Activated naive CD4-positive, alpha-beta T cell treated with anti-CD3 and anti-CD28 coated beads for 36 hours (primary cell): Measurements from ENCODE around the gene THSD4. TPM values are rescaled to one million over a fixed set of nuclear protein-coding genes. Genes with fewer than 3 reads are reported as not detected.

Experiments
- CTCF ChIA-PET: fragments of 350-600 bp; sonication (Branson Sonifier 250); formaldehyde crosslinking; loops from one replicate; lab custom pipeline; 2021; ENCODE audit warnings: antibody characterized with exemption; lab: Charles Lee
- DNase-seq: peaks from one replicate; pipeline ENCODE4 v3.0.0-alpha.2; 2020
- H3K27ac Mint-ChIP-seq: one replicate; pipeline ENCODE4 v1.8.0; 2021; ENCODE audit warnings: mild to moderate bottlenecking, mixed read lengths
- H3K27me3 Mint-ChIP-seq: one replicate; pipeline ENCODE4 v1.8.0; 2021; ENCODE audit warnings: low read depth, mixed read lengths
- H3K36me3 Mint-ChIP-seq: one replicate; pipeline ENCODE4 v1.8.0; 2021; ENCODE audit warnings: low read depth, mixed read lengths
- H3K4me1 Mint-ChIP-seq: one replicate; pipeline ENCODE4 v1.8.0; 2021; ENCODE audit warnings: low read depth, mixed read lengths
- H3K4me3 Mint-ChIP-seq: one replicate; pipeline ENCODE4 v1.8.0; 2021; ENCODE audit warnings: mild to moderate bottlenecking, moderate library complexity, mixed read lengths
- H3K9me3 Mint-ChIP-seq: one replicate; pipeline ENCODE4 v1.8.0; 2021; ENCODE audit warnings: mixed read lengths
- intact Hi-C: fragments of 100-400 bp; cut with micrococcal nuclease; formaldehyde crosslinking; loops from one replicate; pipeline ENCODE4 v1.15.1; 2023
- total RNA-seq, 2 experiments: library from RNA; stranded (reverse); gene quantifications; one replicate each; pipeline ENCODE4 v1.2.3, GENCODE V29; 2021

THSD4 gene
- total RNA-seq, 2 experiments from 2014 or later, result not detected

DNA sequence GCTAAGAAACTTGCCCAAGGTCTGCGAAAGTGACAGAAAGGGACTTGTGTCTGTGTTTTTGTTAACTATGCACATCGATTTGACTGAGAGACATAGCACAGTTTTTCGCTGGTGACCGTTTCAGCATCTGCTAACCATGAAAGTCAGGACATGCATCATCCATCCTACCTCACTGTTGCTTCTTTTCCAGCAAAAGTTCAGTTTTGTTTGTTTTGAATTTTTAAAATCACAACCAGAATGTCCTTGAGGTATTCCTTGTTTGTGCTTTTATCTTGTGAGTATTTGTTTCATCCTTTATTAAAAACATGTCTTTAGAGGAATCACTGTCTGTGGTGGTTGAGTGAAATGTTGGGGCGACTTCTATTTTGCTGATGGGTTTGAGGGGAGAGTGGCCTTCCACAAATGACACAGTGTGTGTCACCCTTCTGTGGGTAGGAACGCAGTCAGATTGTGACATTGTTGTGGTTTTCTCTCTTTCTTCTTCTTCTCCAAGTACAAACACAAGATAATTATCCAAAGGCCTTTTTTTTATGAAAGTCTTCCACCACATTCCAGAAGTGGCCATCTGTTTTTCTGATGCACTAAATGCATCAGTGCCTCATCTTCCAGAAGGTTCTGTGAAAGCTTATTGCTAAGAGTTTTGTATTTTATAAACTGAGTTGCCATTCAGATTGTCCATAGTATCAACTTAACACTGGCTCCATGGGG is 480.7 kb downstream of the THSD4 start:
- Mint-ChIP-seq H3K9me3 (no peaks in the 10 kb centered on the region), H3K27ac (no peak overlapping the region), H3K4me3 (no peak overlapping the region), H3K36me3 (no peaks in the 10 kb centered on the region), H3K27me3 (no peaks in the 10 kb centered on the region), H3K4me1 (no peaks in the 10 kb centered on the region)
- CTCF ChIA-PET, result no interaction called here
- DNase-seq, result no peak
- intact Hi-C loops, result no loop called here

DNA sequence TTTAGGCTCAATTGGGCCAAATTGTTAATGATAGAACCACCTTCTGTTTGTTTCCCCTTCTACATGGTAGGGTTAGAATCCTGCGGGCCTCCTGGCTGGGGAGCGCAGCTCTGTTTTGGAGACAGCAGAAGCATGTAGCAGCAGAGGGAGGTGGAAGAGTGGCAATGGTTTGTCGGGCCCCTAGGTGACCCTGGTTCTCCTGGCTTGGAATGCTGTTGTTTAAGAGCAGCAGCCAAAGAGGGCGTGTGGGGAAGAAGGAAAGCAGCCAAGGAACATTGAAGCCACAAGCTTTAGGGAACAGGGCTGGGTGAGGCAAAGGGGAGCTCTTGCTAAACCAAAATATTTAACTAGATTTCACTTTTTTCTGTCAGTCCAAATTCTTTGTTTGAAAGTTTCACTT is 481.4 kb downstream of the THSD4 start:
- no peak overlapping the region for H3K4me3 Mint-ChIP-seq
- no peak overlapping the region for H3K27ac Mint-ChIP-seq
- DNase-seq, result no peak
- CTCF ChIA-PET, result no interaction called here
- intact Hi-C loops, result no loop called here
- no peaks in the 10 kb centered on the region for H3K36me3 Mint-ChIP-seq
- no peaks in the 10 kb centered on the region for H3K9me3 Mint-ChIP-seq
- no peaks in the 10 kb centered on the region for H3K27me3 Mint-ChIP-seq
- no peaks in the 10 kb centered on the region for H3K4me1 Mint-ChIP-seq

DNA sequence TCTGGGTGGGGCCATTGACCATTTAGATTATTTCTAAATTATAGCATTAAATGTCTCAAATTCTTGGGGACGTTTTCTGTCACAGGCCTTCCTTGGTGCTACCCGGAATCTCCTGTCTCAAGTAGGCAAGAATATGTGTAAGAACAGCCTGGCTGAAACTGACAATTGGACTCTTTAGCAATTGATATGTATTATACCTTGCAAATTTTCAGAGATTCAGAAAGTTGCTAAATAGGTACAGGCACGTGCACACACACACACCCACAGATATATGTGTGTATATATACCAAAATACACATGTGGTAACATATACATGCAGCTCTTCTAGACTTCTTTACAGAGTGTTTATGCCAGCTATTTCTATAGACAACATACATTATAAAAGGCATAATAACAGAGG is 481.9 kb downstream of the THSD4 start:
- peaks cover 2% of the 10 kb centered on the region for H3K27me3 Mint-ChIP-seq
- no peak overlapping the region for H3K27ac Mint-ChIP-seq
- no peak for DNase-seq
- H3K36me3 Mint-ChIP-seq, result no peaks in the 10 kb centered on the region
- intact Hi-C loops, result no loop called here
- H3K4me3 Mint-ChIP-seq, result no peak overlapping the region
- no peaks in the 10 kb centered on the region for H3K9me3 Mint-ChIP-seq
- no peaks in the 10 kb centered on the region for H3K4me1 Mint-ChIP-seq
- CTCF ChIA-PET, result no interaction called here

DNA sequence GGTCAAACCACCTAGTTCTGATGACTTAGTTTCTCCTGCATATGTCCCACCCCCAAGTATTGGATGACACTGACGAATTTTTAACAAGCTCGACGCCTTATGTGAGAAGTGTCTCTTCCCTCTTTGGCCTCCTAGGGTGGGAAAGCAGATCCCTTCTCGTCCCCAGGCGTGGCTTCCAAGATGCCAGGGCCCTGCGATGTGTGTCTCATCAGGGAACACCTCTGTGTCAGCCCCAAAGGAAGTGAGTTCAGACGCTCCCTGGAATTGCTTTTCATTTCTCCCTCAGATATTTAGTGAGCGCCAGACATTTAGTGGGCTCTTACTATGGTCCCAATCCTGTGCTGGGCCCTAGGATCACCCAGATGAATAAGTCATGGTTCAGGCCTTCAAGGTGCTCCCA is 482.4 kb downstream of the THSD4 start:
- no peaks in the 10 kb centered on the region for H3K9me3 Mint-ChIP-seq
- DNase-seq, result no peak
- H3K4me1 Mint-ChIP-seq, result no peaks in the 10 kb centered on the region
- H3K27me3 Mint-ChIP-seq, result peaks cover 2% of the 10 kb centered on the region
- CTCF ChIA-PET, result no interaction called here
- no peak overlapping the region for H3K4me3 Mint-ChIP-seq
- intact Hi-C loops, result no loop called here
- no peak overlapping the region for H3K27ac Mint-ChIP-seq
- H3K36me3 Mint-ChIP-seq, result no peaks in the 10 kb centered on the region

DNA sequence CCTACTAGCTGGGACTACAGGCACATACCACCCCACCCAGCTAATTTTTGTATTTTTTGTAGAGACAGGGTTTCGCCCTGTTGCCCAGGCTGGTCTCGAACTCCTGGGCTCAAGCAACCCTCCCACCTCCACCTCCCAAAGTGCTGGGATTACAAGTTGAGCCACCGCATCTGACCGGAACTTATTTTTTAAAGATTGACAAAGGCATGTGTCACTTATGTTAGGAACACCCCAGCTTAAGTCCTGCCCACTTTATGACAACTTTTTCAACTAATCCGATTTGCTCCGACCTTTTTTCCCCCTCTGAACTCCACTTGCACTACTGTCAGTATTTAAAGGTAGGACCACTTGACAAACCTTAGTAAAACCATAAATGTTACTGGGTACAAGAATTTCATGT is 483.5 kb downstream of the THSD4 start:
- Mint-ChIP-seq H3K4me3 (no peak overlapping the region), H3K36me3 (no peaks in the 10 kb centered on the region), H3K27me3 (peaks cover 2% of the 10 kb centered on the region), H3K9me3 (no peaks in the 10 kb centered on the region), H3K4me1 (no peaks in the 10 kb centered on the region), H3K27ac (no peak overlapping the region)
- intact Hi-C loops, result no loop called here
- no peak for DNase-seq
- CTCF ChIA-PET, result interaction anchor here (0.7 kb wide), 1 partner anchor 265 kb away, joined by 4 read pairs; no protein-coding TSS in a partner anchor

DNA sequence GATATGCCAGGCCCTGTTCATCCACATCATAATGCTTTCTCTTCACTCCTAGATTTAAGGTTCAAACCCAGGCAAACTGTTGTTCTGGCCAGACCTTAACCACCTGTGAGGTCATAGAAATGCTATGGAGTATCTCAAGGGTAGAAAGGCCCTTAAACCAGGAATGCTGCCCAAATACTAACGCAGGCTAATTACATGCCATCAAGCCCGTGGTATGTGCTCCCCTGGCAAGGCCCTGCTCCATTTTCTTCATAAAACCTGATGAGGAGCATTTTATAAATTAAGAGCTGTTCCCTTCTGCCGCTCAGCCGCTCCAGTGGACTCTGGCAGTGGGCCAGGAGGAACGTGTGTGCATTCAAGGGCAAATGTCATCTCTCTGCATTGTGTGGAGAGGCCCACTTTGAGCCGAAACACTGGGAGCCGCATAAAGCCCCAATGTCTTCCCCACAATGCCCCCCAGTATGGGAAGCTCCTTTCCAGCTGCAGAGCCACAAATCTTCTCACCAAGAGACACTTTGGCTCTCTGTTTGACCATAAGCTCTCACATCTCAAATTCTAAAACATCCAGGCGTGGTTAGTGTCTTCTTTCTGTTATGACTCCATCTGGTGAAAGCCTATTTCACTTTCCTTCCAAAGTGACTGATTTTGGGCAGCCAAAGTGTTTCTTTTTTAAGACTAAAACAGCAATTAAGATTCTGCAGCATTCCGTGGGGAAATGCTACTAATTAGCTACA is 484.3 kb downstream of the THSD4 start:
- no peak overlapping the region for H3K4me3 Mint-ChIP-seq
- no peak for DNase-seq
- intact Hi-C loops, result no loop called here
- peaks cover 3% of the 10 kb centered on the region for H3K9me3 Mint-ChIP-seq
- no peaks in the 10 kb centered on the region for H3K36me3 Mint-ChIP-seq
- CTCF ChIA-PET, result no interaction called here
- H3K27me3 Mint-ChIP-seq, result peaks cover 2% of the 10 kb centered on the region
- no peak overlapping the region for H3K27ac Mint-ChIP-seq
- no peaks in the 10 kb centered on the region for H3K4me1 Mint-ChIP-seq

DNA sequence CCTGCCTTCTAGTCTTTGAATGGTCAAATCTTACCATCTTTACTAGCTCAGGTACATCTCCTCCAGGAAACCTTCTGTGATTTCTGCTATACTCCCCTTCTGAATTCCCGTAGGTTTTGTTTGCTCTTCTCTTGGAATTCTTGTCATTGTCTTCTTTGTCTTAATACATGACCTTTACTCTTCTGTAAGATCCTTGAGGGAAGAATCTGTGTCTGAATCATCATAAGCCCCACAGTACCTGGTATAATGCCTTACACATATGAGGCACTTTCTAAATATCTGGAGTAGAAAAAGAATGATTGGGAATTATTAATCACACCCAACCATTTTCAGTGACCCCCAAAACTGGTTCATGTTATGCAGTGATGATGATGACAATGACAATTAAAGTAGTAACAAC is 485.0 kb downstream of the THSD4 start:
- H3K36me3 Mint-ChIP-seq, result no peaks in the 10 kb centered on the region
- H3K27ac Mint-ChIP-seq, result no peak overlapping the region
- DNase-seq, result no peak
- no peak overlapping the region for H3K4me3 Mint-ChIP-seq
- intact Hi-C loops, result no loop called here
- peaks cover 2% of the 10 kb centered on the region for H3K27me3 Mint-ChIP-seq
- peaks cover 6% of the 10 kb centered on the region for H3K9me3 Mint-ChIP-seq
- CTCF ChIA-PET, result no interaction called here
- H3K4me1 Mint-ChIP-seq, result no peaks in the 10 kb centered on the region

DNA sequence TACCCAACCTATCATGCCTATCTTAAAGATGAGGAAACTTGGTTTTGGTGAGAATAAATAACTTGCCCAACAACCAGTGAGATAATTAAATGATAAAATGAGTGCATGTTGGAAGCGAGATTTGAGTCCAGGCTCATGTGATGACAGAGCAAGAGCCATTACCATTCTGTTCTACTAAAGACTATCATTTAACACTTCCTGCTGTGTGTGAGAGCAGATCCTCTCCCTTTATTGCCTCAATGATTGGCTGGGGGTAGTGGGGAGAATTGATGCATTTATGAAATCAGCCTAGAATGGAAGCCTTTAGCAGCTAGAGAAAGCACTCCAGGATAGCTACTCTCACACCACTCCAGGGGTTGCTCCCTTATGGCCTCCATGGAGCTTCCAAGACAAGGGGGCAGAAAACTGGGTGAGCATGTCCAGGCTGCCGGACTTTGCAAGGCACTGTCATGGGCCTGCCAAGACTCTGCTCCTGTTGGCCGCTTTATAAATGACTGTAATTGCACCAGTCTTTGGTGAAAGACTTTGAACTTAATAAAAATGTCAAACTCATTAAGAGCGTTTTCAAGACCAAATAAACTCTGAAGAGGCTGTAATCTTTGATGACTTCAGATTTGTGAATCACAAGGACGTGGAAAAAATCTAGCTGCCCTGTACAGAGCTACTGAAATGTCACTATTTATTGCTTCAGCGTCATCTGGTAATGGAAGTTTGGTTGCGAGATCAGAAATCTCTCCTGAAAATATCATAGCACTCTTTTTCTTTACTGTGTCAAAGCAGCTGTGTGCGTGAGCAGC is 486.0 kb downstream of the THSD4 start:
- H3K4me3 Mint-ChIP-seq, result no peak overlapping the region

DNA sequence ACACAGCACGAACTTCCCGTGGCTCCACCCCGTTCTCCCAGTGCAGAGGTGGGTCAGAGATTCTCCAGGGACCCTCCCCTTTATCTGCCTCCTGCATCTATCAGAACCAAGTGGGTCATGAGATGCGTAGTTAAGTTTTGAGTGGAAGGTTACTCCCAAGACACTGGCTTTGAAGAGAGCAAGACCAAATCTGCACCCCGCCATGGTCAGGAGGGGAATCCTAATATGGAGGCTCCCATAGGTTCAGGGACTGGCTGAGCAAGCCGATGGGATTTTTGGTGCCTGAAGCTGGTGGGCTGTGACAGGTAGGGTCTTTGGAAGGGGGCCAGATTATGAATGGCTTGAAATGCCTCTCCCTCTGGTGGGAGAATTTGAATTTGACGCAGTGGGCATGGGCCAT is 488.1 kb downstream of the THSD4 start:
- Mint-ChIP-seq H3K9me3 (peaks cover 6% of the 10 kb centered on the region), H3K4me3 (no peak overlapping the region), H3K4me1 (no peaks in the 10 kb centered on the region), H3K36me3 (no peaks in the 10 kb centered on the region), H3K27ac (no peak overlapping the region), H3K27me3 (peaks cover 8% of the 10 kb centered on the region)
- intact Hi-C loops, result no loop called here
- DNase-seq, result no peak
- CTCF ChIA-PET, result no interaction called here

More for the DNA sequence above, 486.0 kb downstream of the THSD4 start:
- intact Hi-C loops, result no loop called here
- CTCF ChIA-PET, result interaction anchor here (0.6 kb wide), 1 partner anchor 180 kb away, joined by 3 read pairs; no protein-coding TSS in a partner anchor
- DNase-seq, result no peak
- H3K27ac Mint-ChIP-seq, result no peak overlapping the region
- H3K4me1 Mint-ChIP-seq, result no peaks in the 10 kb centered on the region
- no peaks in the 10 kb centered on the region for H3K36me3 Mint-ChIP-seq
- H3K9me3 Mint-ChIP-seq, result peaks cover 6% of the 10 kb centered on the region
- peaks cover 2% of the 10 kb centered on the region for H3K27me3 Mint-ChIP-seq

DNA sequence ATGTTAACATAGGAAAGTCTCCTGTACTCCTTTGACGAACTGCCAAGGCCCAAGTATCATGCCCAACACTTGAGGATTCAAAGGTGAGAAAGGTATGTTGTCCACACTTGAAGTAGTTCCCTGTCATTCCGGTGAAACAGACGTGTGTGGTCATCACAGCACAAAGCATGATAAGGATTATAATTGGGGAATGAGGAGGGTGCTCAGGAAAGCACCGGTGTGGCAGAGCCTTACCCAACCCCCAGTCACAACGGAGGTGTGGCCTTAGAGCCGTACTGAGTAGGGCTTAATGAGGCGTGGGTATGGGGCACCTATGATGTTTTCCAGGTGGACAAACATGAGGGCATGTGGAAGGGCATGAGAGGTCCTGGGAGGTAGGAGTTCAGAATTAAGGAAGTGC is 492.1 kb downstream of the THSD4 start:
- no peak overlapping the region for H3K4me3 Mint-ChIP-seq
- CTCF ChIA-PET, result no interaction called here
- H3K27ac Mint-ChIP-seq, result no peak overlapping the region
- DNase-seq, result no peak
- H3K27me3 Mint-ChIP-seq, result peaks cover 14% of the 10 kb centered on the region
- no peaks in the 10 kb centered on the region for H3K36me3 Mint-ChIP-seq
- H3K9me3 Mint-ChIP-seq, result peaks cover 6% of the 10 kb centered on the region
- no peaks in the 10 kb centered on the region for H3K4me1 Mint-ChIP-seq
- intact Hi-C loops, result no loop called here

DNA sequence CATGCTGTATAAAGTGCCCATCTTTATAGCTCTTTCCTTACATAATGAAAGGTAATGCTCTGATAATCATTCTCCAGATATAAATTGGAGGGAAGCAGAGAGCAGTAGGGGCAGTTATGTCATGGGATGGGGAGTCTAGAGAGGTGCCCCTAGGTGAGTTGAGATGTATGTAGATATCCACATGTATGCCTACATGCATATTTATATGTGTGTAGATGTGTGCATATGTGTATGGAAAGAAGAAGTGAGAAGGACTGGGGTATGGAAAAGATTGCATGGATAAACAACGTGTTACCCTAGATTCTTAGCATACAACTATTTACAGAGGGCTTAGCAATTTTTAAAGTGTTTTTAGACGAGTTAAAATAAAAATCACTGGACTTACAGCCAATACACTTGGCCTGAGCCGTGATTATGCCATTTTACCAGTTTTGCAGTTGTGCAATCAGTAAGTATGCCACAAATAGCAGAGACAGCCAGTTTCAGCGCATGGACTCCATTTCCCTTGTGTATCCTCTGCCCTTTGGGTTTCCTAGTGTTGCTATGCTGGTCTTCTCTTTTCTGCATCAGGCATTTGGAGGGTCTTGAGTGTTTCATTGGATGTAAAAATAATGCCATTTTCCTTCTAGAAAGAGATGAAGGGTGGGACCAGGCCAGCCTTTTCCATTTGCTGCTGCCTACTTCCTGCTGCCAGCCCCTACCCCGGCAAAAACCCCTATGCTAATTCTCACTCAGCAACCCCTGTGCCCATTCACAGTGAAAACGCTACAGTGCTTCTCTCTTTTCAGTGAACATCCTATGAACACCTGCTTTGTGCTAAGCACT is 495.7 kb downstream of the THSD4 start:
- H3K27ac Mint-ChIP-seq, result no peak overlapping the region
- H3K4me1 Mint-ChIP-seq, result no peaks in the 10 kb centered on the region
- no peaks in the 10 kb centered on the region for H3K9me3 Mint-ChIP-seq
- DNase-seq, result no peak
- intact Hi-C loops, result no loop called here
- H3K36me3 Mint-ChIP-seq, result no peaks in the 10 kb centered on the region
- peaks cover 20% of the 10 kb centered on the region for H3K27me3 Mint-ChIP-seq
- no peak overlapping the region for H3K4me3 Mint-ChIP-seq
- CTCF ChIA-PET, result no interaction called here
